Stimulated activated CD8-positive, alpha-beta memory T cell treated with anti-CD3 and anti-CD28 coated beads, Interleukin-12 subunit alpha, Interleukin-12 subunit beta, amount 100 ng/mL, for 24 hours (primary cell): Measurements from ENCODE around the gene FLCN.

ENCODE experiments used
- DNase-seq: peaks from one replicate; pipeline ENCODE4 v3.0.0-alpha.2; 2020; ENCODE audit errors: extremely low read depth

The FLCN gene

GRCh38 chr17:17167356-17167755, 69.6 kb downstream of the FLCN start:
- DNase-seq: no peak

- no peak for DNase-seq
Measured at GRCh38 chr17:17166446-17166845, 70.5 kb downstream of the FLCN start.

- no peak for DNase-seq
Measured at GRCh38 chr17:17165666-17166308, 71.2 kb downstream of the FLCN start.

GRCh38 chr17:17164676-17165075, 72.3 kb downstream of the FLCN start:
- no peak for DNase-seq

- no peak for DNase-seq
Measured at GRCh38 chr17:17164156-17164555, 72.8 kb downstream of the FLCN start.
